Measurements from ENCODE around the gene ATP8A2. TPM values are rescaled to one million over a fixed set of nuclear protein-coding genes. Genes with fewer than 3 reads are reported as not detected.
"Not testable (repeated sequence)": the region's sequence is repeated elsewhere in the genome, so short reads cannot be mapped to it uniquely, and the experiment has no call there.

Gene ATP8A2
- total RNA-seq, 1 donor = 0.72 TPM

GRCh38 chr13:25352230-25352629 lies 19.5 kb upstream of the ATP8A2 start:
- no peak for DNase-seq (ENCODE audit: insufficient read length, low spot score, missing footprints)
- no peaks in the 10 kb centered on the region for H3K9me3 ChIP-seq (ENCODE audit: low read depth, low read length)
- H3K4me2 ChIP-seq (ENCODE audit: insufficient read depth, low read length) = no peak overlapping the region
- no peaks in the 10 kb centered on the region for H3K79me2 ChIP-seq (ENCODE audit: insufficient read depth, low read length)
- no peaks in the 10 kb centered on the region for H3K36me3 ChIP-seq (ENCODE audit: insufficient read depth, low read length)
- H2AFZ ChIP-seq (ENCODE audit: low read length) = no peak overlapping the region
- H3K4me1 ChIP-seq (ENCODE audit: insufficient read depth, low read length) = no peaks in the 10 kb centered on the region
- no peak overlapping the region for H3K27ac ChIP-seq (ENCODE audit: low read depth, low read length)
- H4K20me1 ChIP-seq (ENCODE audit: insufficient read depth, low read length) = no peaks in the 10 kb centered on the region
- H3K27me3 ChIP-seq (ENCODE audit: insufficient read depth, low read length) = peaks cover 7% of the 10 kb centered on the region
- H3K4me3 ChIP-seq (ENCODE audit: insufficient read depth, low read length) = no peak overlapping the region
- no peak for TF ChIP-seq CTCF (IDR thresholded peaks at IDR 0.05; ENCODE audit: extremely low read depth, low read depth, low read length)

GRCh38 chr13:25352806-25353205 lies 19.0 kb upstream of the ATP8A2 start:
- Histone ChIP-seq H4K20me1 (ENCODE audit: insufficient read depth, low read length) (no peaks in the 10 kb centered on the region), H3K9me3 (ENCODE audit: low read depth, low read length) (no peaks in the 10 kb centered on the region), H2AFZ (ENCODE audit: low read length) (no peak overlapping the region), H3K4me1 (ENCODE audit: insufficient read depth, low read length) (no peaks in the 10 kb centered on the region), H3K36me3 (ENCODE audit: insufficient read depth, low read length) (no peaks in the 10 kb centered on the region), H3K27ac (ENCODE audit: low read depth, low read length) (no peak overlapping the region), H3K79me2 (ENCODE audit: insufficient read depth, low read length) (no peaks in the 10 kb centered on the region), H3K4me2 (ENCODE audit: insufficient read depth, low read length) (no peak overlapping the region), H3K4me3 (ENCODE audit: insufficient read depth, low read length) (no peak overlapping the region), H3K27me3 (ENCODE audit: insufficient read depth, low read length) (peaks cover 7% of the 10 kb centered on the region)
- no peak for TF ChIP-seq CTCF (IDR thresholded peaks at IDR 0.05; ENCODE audit: extremely low read depth, low read depth, low read length)
- no peak for DNase-seq (ENCODE audit: insufficient read length, low spot score, missing footprints)

- no peaks in the 10 kb centered on the region for H3K4me1 ChIP-seq (ENCODE audit: insufficient read depth, low read length)
- no peaks in the 10 kb centered on the region for H3K79me2 ChIP-seq (ENCODE audit: insufficient read depth, low read length)
- H3K27me3 ChIP-seq (ENCODE audit: insufficient read depth, low read length) = peaks cover 7% of the 10 kb centered on the region
- no peak for TF ChIP-seq CTCF (IDR thresholded peaks at IDR 0.05; ENCODE audit: extremely low read depth, low read depth, low read length)
- no peaks in the 10 kb centered on the region for H3K9me3 ChIP-seq (ENCODE audit: low read depth, low read length)
- no peak overlapping the region for H3K4me2 ChIP-seq (ENCODE audit: insufficient read depth, low read length)
- H4K20me1 ChIP-seq (ENCODE audit: insufficient read depth, low read length) = no peaks in the 10 kb centered on the region
- DNase-seq (ENCODE audit: insufficient read length, low spot score, missing footprints) = no peak
- no peaks in the 10 kb centered on the region for H3K36me3 ChIP-seq (ENCODE audit: insufficient read depth, low read length)
- H2AFZ ChIP-seq (ENCODE audit: low read length) = no peak overlapping the region
- no peak overlapping the region for H3K4me3 ChIP-seq (ENCODE audit: insufficient read depth, low read length)
- no peak overlapping the region for H3K27ac ChIP-seq (ENCODE audit: low read depth, low read length)
Observed at GRCh38 chr13:25353344-25353743, 18.4 kb upstream of the ATP8A2 start.

GRCh38 chr13:25354377-25354776 lies 17.4 kb upstream of the ATP8A2 start:
- H3K4me3 ChIP-seq (ENCODE audit: insufficient read depth, low read length) = no peak overlapping the region
- H3K27me3 ChIP-seq (ENCODE audit: insufficient read depth, low read length) = peaks cover 2% of the 10 kb centered on the region
- H3K36me3 ChIP-seq (ENCODE audit: insufficient read depth, low read length) = no peaks in the 10 kb centered on the region
- no peaks in the 10 kb centered on the region for H3K4me1 ChIP-seq (ENCODE audit: insufficient read depth, low read length)
- TF ChIP-seq CTCF (IDR thresholded peaks at IDR 0.05; ENCODE audit: extremely low read depth, low read depth, low read length) = no peak
- no peaks in the 10 kb centered on the region for H4K20me1 ChIP-seq (ENCODE audit: insufficient read depth, low read length)
- H2AFZ ChIP-seq (ENCODE audit: low read length) = no peak overlapping the region
- no peak overlapping the region for H3K27ac ChIP-seq (ENCODE audit: low read depth, low read length)
- no peak for DNase-seq (ENCODE audit: insufficient read length, low spot score, missing footprints)
- no peaks in the 10 kb centered on the region for H3K79me2 ChIP-seq (ENCODE audit: insufficient read depth, low read length)
- H3K9me3 ChIP-seq (ENCODE audit: low read depth, low read length) = no peaks in the 10 kb centered on the region
- no peak overlapping the region for H3K4me2 ChIP-seq (ENCODE audit: insufficient read depth, low read length)

- H3K27ac ChIP-seq (ENCODE audit: low read depth, low read length); H3K4me1 ChIP-seq (ENCODE audit: insufficient read depth, low read length); H4K20me1 ChIP-seq (ENCODE audit: insufficient read depth, low read length); H2AFZ ChIP-seq (ENCODE audit: low read length); H3K9me3 ChIP-seq (ENCODE audit: low read depth, low read length); H3K4me2 ChIP-seq (ENCODE audit: insufficient read depth, low read length); H3K27me3 ChIP-seq (ENCODE audit: insufficient read depth, low read length); H3K79me2 ChIP-seq (ENCODE audit: insufficient read depth, low read length); H3K36me3 ChIP-seq (ENCODE audit: insufficient read depth, low read length); DNase-seq (ENCODE audit: insufficient read length, low spot score, missing footprints); H3K4me3 ChIP-seq (ENCODE audit: insufficient read depth, low read length): not testable (repeated sequence)
Observed at GRCh38 chr13:25360443-25360842, 11.3 kb upstream of the ATP8A2 start.

Measured in osteoblast (primary cell).